Ureter (tissue), 1 donor: ENCODE data around the gene ARHGAP33. TPM values are rescaled to one million over a fixed set of nuclear protein-coding genes. Genes with fewer than 3 reads are reported as not detected.

Source experiments
- DNase-seq: peaks from one replicate; pipeline ENCODE4 v3.0.0-alpha.2; 2020; ENCODE audit warnings: low spot score
- total RNA-seq: library from RNA; stranded (reverse); gene quantifications from one replicate; pipeline ENCODE4 v1.2.4, GENCODE V29; 2023
- donor health status: DM: yes; HTN: yes; CAD: no.

ARHGAP33 gene
- total RNA-seq, 1 donor from 2014 or later, result 17.8 TPM

- DNase-seq, result no peak
Observed at GRCh38 chr19:35739275-35740107, 35.9 kb upstream of the ARHGAP33 start.

- no peak for DNase-seq
Observed at GRCh38 chr19:35740108-35740422, 35.3 kb upstream of the ARHGAP33 start.

- DNase-seq, result peak; percentile 98
Observed at GRCh38 chr19:35740423-35741202, 34.8 kb upstream of the ARHGAP33 start.

- no peak for DNase-seq
Observed at GRCh38 chr19:35741203-35741515, 34.2 kb upstream of the ARHGAP33 start.

GRCh38 chr19:35742121-35742724, 33.1 kb upstream of the ARHGAP33 start, which contains the start of gene IGFLR1:
Gene IGFLR1, minus strand, starts transcription at chr19:35742452. Its CDS starts 1,272 bp downstream, at chr19:35741180.
- no peak for DNase-seq

GRCh38 chr19:35743640-35744429, 31.5 kb upstream of the ARHGAP33 start:
- no peak for DNase-seq

- peak; percentile 97 for DNase-seq
Observed at GRCh38 chr19:35744430-35745327, 30.7 kb upstream of the ARHGAP33 start.

- DNase-seq, result peak; percentile 98
Observed at GRCh38 chr19:35745328-35746086, 29.9 kb upstream of the ARHGAP33 start, which contains the start of the genes PSENEN and U2AF1L4. Gene PSENEN, plus strand, starts transcription at chr19:35745651. Its CDS starts 280 bp downstream, at chr19:35745931. Gene U2AF1L4, minus strand, starts transcription at chr19:35745418. Its CDS starts 27 bp downstream, at chr19:35745391.

GRCh38 chr19:35746087-35746462, 29.3 kb upstream of the ARHGAP33 start:
- no peak for DNase-seq

GRCh38 chr19:35746531-35746930, 28.8 kb upstream of the ARHGAP33 start:
- no peak for DNase-seq

- peak; percentile 99 for DNase-seq
Observed at GRCh38 chr19:35748106-35749020, 27.0 kb upstream of the ARHGAP33 start, which contains the start of gene LIN37. Gene LIN37, plus strand, starts transcription at chr19:35748576. Its CDS starts 149 bp downstream, at chr19:35748725.

GRCh38 chr19:35750167-35750566, 25.2 kb upstream of the ARHGAP33 start:
- no peak for DNase-seq

GRCh38 chr19:35751839-35752745, 23.3 kb upstream of the ARHGAP33 start:
- DNase-seq, result peak; percentile 38

GRCh38 chr19:35752746-35753350, 22.5 kb upstream of the ARHGAP33 start:
- DNase-seq, result no peak

- DNase-seq, result peak; percentile 45
Observed at GRCh38 chr19:35753634-35754369, 21.6 kb upstream of the ARHGAP33 start.

GRCh38 chr19:35754370-35755130, 20.8 kb upstream of the ARHGAP33 start:
- DNase-seq, result peak; percentile 44
